Nephron progenitor cell (in vitro differentiated cells): ENCODE results near the gene CLDN20.
A peak's percentile ranks its signal among the peaks of the same experiment; 100 is the strongest.

Experiments used
- DNase-seq: peaks from one replicate; pipeline ENCODE4 v3.0.0; 2021
- H3K27ac Mint-ChIP-seq: 2 replicates; pipeline ENCODE4 v1.8.0; 2021; ENCODE audit warnings: mild to moderate bottlenecking, moderate library complexity, mixed read lengths
- H3K27me3 Mint-ChIP-seq: 2 replicates; pipeline ENCODE4 v1.8.0; 2021; ENCODE audit warnings: mild to moderate bottlenecking, low read depth, mixed read lengths; ENCODE audit not compliant: poor library complexity
- H3K36me3 Mint-ChIP-seq: 2 replicates; pipeline ENCODE4 v1.8.0; 2021; ENCODE audit warnings: low read depth, mixed read lengths
- H3K4me1 Mint-ChIP-seq: 2 replicates; pipeline ENCODE4 v1.8.0; 2021; ENCODE audit warnings: mixed read lengths
- H3K4me3 Mint-ChIP-seq: 2 replicates; pipeline ENCODE4 v1.8.0; 2021; ENCODE audit warnings: mild to moderate bottlenecking, moderate library complexity, mixed read lengths
- H3K9me3 Mint-ChIP-seq: 2 replicates; pipeline ENCODE4 v1.8.0; 2021; ENCODE audit warnings: mild to moderate bottlenecking, moderate library complexity, mixed read lengths
- TF ChIP-seq, protein P1 (sequence below): fragments of 200-600 bp; sonication (generic); IDR thresholded peaks from 2 replicates; pipeline ENCODE4 v1.5.0; 2021; ENCODE audit warnings: antibody characterized with exemption

The CLDN20 gene

DNA sequence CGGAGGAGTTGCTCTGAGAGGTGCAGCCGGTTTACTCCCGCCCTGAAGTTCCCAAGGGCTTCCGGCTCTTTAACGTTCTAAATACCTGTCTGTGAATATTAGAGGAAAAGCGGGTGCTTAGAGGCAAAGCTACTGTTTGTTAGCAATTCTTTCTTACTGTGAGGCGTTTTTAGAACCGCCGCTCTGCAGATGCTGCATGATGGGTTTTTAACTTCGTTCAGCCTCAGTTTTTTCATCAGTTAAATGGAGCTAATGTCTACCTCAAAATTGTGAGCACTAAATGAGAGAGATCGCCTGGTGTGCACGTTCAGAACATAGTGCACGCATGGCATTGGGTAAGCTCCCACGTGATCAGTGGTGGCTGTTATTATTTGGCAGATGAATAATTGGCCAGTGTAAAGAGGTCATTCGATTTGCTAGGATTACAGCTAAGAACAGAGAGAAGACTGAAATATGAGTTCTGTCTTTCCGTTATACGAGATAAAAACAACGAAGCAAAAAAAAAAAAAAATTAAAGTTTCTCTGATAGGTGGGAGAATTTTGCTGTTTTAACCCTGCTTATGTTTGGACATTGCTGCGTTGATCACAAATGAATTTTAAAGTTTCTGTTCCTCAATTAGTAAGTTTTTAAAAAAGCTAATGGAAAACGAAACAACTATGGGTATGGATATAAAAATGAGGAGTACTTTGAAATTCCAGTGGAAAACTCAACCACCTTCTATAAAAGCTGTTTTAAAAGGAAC is 51.1 kb downstream of the CLDN20 start:
- no peak for DNase-seq
- Mint-ChIP-seq H3K36me3 (peaks cover 22% of the 10 kb centered on the region), H3K9me3 (peaks cover 5% of the 10 kb centered on the region), H3K4me3 (peak overlapping the region; percentile 98), H3K27me3 (no peaks in the 10 kb centered on the region), H3K27ac (peak overlapping the region; percentile 32), H3K4me1 (peaks cover 31% of the 10 kb centered on the region)
- TF ChIP-seq, protein P1, sequence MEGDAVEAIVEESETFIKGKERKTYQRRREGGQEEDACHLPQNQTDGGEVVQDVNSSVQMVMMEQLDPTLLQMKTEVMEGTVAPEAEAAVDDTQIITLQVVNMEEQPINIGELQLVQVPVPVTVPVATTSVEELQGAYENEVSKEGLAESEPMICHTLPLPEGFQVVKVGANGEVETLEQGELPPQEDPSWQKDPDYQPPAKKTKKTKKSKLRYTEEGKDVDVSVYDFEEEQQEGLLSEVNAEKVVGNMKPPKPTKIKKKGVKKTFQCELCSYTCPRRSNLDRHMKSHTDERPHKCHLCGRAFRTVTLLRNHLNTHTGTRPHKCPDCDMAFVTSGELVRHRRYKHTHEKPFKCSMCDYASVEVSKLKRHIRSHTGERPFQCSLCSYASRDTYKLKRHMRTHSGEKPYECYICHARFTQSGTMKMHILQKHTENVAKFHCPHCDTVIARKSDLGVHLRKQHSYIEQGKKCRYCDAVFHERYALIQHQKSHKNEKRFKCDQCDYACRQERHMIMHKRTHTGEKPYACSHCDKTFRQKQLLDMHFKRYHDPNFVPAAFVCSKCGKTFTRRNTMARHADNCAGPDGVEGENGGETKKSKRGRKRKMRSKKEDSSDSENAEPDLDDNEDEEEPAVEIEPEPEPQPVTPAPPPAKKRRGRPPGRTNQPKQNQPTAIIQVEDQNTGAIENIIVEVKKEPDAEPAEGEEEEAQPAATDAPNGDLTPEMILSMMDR = no peak

DNA sequence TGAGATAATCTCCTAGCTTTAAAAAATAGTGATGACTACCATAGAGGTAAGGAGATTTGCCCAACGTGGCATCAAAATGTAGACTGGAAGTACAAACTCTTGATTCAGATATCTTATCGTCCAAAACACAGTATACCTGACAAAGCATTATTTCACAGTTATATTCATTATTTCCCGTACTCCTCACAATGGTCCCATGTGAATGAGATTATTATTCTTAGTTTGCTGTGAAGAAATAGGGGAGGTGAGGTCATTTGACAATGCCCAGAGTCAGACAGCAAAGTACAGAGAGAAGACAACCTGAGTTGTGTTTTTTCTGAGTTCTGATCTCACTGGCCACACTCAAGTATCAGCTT is 51.7 kb downstream of the CLDN20 start:
- TF ChIP-seq, protein P1 = no peak
- no peak for DNase-seq
- Mint-ChIP-seq H3K27me3 (no peaks in the 10 kb centered on the region), H3K9me3 (peaks cover 7% of the 10 kb centered on the region), H3K4me1 (peaks cover 31% of the 10 kb centered on the region), H3K36me3 (peaks cover 18% of the 10 kb centered on the region), H3K27ac (no peak overlapping the region), H3K4me3 (peak overlapping the region; percentile 98)

DNA sequence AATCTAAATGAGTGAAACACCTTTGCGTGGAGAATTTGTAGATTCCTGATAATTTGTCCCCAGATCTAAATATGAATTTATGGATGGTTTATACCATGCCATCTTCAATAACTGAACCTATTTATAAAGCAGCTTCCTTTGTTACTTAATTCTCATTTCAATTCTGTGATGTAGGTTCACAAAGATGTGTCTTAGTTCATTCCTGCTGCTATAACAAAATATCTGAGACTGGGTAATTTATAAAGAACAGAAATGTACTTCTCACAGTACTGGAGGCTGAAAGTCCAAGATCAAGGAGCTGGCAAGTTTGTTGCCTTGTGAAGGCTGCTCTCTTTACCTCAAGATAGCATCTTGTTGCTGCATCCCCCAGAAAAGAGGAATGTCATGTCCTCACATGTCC is 52.6 kb downstream of the CLDN20 start:
- TF ChIP-seq, protein P1 = no peak

DNA sequence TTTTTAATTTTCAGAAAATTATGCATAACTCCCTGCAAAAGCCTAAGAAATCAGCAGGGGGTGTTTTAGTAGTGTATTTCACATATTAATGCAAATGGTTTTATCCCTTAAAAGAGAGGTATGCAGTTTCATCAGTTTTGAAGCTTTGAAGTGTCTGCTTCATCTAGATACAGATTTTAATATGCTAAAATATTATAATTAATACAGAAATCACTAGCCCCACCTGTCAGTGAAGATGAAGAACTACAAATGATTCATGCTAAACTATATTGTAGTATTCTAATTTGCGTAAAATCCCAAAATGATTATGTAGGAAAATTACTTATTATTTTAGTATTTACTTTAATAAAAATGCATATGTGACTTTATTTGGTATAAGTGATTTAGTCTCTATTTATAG is 53.4 kb downstream of the CLDN20 start:
- TF ChIP-seq, protein P1 = no peak
- H3K9me3 Mint-ChIP-seq = peaks cover 7% of the 10 kb centered on the region
- DNase-seq = no peak
- H3K27ac Mint-ChIP-seq = no peak overlapping the region
- H3K4me3 Mint-ChIP-seq = no peak overlapping the region
- H3K27me3 Mint-ChIP-seq = no peaks in the 10 kb centered on the region
- peaks cover 28% of the 10 kb centered on the region for H3K4me1 Mint-ChIP-seq
- peaks cover 4% of the 10 kb centered on the region for H3K36me3 Mint-ChIP-seq

More for the DNA sequence above, 52.6 kb downstream of the CLDN20 start:
- no peak overlapping the region for H3K27ac Mint-ChIP-seq
- DNase-seq = no peak
- H3K4me3 Mint-ChIP-seq = peak overlapping the region; percentile 54
- H3K4me1 Mint-ChIP-seq = peaks cover 31% of the 10 kb centered on the region
- H3K9me3 Mint-ChIP-seq = peaks cover 7% of the 10 kb centered on the region
- H3K36me3 Mint-ChIP-seq = peaks cover 12% of the 10 kb centered on the region
- H3K27me3 Mint-ChIP-seq = no peaks in the 10 kb centered on the region

DNA sequence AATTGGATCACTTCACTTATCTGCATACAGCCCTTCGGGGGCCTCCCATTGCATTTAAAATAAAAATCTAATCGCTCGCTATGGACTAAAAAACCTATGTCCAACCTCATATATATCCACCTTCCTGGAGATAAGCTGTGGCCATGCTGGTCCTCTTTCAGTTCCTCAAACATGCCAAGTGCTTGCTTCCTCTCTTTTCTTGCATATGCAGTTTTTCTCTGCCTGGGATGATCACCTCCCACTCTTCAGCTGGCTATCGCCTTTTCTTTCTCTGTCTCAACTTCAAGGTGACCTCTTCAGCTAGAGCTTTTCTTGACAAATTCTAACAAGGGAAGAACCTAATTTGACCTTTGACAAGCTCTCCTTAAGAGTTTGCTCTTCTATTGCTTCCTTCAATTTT is 56.1 kb downstream of the CLDN20 start:
- no peak for DNase-seq
- Mint-ChIP-seq H3K36me3 (no peaks in the 10 kb centered on the region), H3K27me3 (no peaks in the 10 kb centered on the region), H3K4me1 (peaks cover 5% of the 10 kb centered on the region), H3K9me3 (peaks cover 7% of the 10 kb centered on the region), H3K4me3 (no peak overlapping the region), H3K27ac (no peak overlapping the region)
- TF ChIP-seq, protein P1 = no peak

DNA sequence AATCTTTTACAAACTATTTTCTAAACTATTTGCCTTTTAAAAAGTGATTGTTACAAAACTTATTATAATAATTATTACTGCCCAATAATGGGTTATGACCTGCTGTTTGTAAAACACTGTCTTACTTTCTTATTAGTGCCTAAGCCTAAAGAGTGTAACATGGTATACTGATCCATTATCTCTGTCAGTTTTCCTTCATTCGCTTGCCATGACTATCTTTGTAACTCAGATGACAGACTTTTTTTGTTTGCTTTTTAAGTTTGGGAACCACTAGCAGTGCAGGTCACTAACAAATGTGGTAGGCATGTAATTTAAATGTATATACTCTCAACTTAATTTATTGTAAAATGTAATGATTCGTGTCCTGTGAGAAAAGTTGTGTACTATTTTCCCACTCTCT is 60.4 kb downstream of the CLDN20 start:
- no peak for DNase-seq
- TF ChIP-seq, protein P1 = no peak
- no peak overlapping the region for H3K4me3 Mint-ChIP-seq
- H3K9me3 Mint-ChIP-seq = peaks cover 7% of the 10 kb centered on the region
- no peaks in the 10 kb centered on the region for H3K36me3 Mint-ChIP-seq
- H3K27ac Mint-ChIP-seq = no peak overlapping the region
- H3K4me1 Mint-ChIP-seq = peaks cover 18% of the 10 kb centered on the region
- H3K27me3 Mint-ChIP-seq = no peaks in the 10 kb centered on the region
